HG03457 (cell line): ENCODE data around the gene ADGRG6.
"Not testable (repeated sequence)": the region's sequence is repeated elsewhere in the genome, so short reads cannot be mapped to it uniquely, and the experiment has no call there.

ENCODE experiments used
- ATAC-seq: cut with Tn5 transposase; IDR thresholded peaks from one replicate; pipeline ENCODE4 v1.9.1; 2021; ENCODE audit warnings: moderate number of reproducible peaks; ENCODE audit not compliant: unreplicated experiment

ADGRG6 gene

GRCh38 chr6:142406131-142406530, 104.3 kb downstream of the ADGRG6 start:
- ATAC-seq, result no peak

- ATAC-seq, result no peak
Observed at GRCh38 chr6:142407685-142408273, 106.0 kb downstream of the ADGRG6 start.

GRCh38 chr6:142408409-142408808, 106.6 kb downstream of the ADGRG6 start:
- no peak for ATAC-seq

DNA sequence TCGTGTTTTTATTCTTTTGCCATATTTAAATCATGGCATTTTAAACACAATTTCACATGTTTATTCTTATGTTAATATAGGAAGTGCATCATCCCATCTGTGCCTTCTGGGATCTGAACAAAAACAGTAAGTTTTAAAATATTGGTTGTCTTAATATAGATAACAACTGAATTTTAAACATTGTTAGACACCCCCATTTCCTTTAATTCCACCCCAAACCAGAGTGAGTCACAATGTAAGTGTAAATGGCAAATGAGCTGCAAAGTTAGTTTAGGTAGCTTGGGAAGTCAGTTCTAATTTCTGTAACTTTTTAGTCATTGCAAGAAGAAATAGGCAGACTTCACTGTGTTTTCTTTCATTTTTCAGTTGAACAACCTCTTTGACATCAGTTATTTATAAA, 108.0 kb downstream of the ADGRG6 start:
- ATAC-seq, result no peak

GRCh38 chr6:142411145-142411544, 109.3 kb downstream of the ADGRG6 start:
- ATAC-seq, result no peak

DNA sequence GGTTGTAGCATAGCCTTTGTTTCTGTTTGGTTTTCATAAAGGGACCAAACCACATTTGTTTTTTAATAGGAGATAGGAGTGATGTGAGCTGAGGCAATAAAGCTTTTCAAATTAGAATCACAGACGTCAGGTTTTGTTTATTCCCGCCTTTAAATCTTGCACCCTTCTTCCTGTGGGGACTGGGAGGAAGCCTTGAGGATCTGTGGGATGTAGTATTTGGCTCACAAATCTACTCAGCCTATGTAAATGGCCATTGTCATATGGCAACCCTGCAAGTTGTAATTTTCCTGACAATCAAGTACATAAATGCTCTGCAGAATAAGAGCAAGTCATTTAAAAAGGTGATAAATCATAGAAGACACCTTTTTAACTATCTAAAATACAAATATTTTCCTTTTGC, 110.4 kb downstream of the ADGRG6 start:
- no peak for ATAC-seq

GRCh38 chr6:142412658-142413057, 110.9 kb downstream of the ADGRG6 start:
- no peak for ATAC-seq

- no peak for ATAC-seq
Observed at GRCh38 chr6:142413111-142413510, 111.3 kb downstream of the ADGRG6 start.

DNA sequence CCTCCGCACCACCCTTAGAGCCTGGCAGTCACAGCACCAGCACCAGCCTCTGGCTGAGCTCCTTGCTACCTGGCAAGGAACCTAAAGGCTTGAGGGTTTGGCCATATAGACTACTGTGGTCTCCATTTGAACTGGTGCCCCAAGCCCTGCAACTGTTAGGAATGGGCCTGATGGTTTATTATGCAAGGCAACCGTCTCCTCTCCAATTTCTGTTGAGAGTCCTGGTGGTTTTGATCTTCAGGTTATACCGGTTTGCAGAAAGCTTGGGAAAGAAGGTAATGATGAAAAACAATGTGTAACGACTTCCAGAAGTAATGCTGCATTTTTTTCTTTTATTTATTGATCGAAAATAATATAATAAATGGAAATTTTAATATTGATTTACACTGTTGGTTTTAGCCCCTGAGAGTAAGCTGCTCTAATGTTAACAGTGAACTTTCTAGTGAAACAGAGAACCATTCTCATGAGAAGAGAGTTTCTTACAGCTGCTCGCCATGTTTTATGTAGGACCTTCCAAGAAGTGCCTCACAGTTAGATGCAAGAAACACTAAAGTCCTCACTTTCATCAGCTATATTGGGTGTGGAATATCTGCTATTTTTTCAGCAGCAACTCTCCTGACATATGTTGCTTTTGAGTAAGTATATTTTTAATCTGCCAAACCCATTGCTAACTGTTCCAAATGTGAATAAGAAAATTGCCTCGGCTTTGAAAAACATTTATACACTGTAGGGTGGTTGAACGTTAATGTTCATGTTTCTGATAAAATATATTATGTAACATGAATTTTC, 112.8 kb downstream of the ADGRG6 start:
- ATAC-seq, result no peak

DNA sequence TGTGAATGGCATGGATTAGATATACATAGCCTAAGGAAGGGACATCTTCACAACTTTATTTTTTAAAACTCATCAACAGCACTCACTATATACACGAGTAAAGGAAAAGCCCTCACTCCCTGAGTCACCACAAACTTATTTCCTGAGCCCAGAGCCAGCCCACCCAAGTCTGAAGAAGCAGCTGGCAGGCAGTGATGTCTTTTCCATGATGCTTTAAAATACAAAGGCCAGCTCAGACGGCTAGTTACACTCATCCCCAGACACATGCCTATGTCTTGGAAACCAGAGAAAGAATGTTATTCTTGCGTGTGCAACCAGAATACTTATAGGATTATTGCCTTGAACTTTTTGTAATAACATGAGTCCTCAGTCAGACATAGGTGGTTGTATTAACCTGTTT, 114.4 kb downstream of the ADGRG6 start:
- no peak for ATAC-seq

- ATAC-seq, result no peak
Observed at GRCh38 chr6:142416686-142417085, 114.9 kb downstream of the ADGRG6 start.

GRCh38 chr6:142417331-142417750, 115.5 kb downstream of the ADGRG6 start:
- ATAC-seq, result no peak

- no peak for ATAC-seq
Observed at GRCh38 chr6:142419071-142419470, 117.3 kb downstream of the ADGRG6 start.

DNA sequence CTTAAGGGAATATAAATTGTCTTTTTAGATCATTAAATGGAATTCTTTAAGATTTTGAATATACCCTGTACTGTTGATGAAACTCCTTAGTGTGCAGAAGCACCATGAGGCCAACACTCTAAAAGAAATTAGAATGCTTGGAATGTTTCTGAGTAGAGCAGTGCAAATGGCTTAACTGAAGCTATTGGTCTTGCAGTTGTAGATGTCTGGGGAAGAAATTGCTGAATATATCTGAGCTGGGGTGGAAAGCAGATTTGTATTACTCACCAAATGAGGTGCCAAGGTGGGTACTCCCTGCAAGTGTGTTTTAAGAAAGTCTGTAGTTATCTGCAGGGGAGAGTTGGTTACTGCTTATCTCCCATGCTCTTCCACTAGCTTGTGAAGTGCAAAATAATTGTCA, 119.0 kb downstream of the ADGRG6 start:
- no peak for ATAC-seq

GRCh38 chr6:142421285-142422117, 119.7 kb downstream of the ADGRG6 start:
- no peak for ATAC-seq

- ATAC-seq, result not testable (repeated sequence)
Observed at GRCh38 chr6:142426444-142427132, 124.8 kb downstream of the ADGRG6 start.

- ATAC-seq, result not testable (repeated sequence)
Observed at GRCh38 chr6:142428468-142428867, 126.7 kb downstream of the ADGRG6 start.

GRCh38 chr6:142429195-142429594, 127.4 kb downstream of the ADGRG6 start:
- no peak for ATAC-seq

DNA sequence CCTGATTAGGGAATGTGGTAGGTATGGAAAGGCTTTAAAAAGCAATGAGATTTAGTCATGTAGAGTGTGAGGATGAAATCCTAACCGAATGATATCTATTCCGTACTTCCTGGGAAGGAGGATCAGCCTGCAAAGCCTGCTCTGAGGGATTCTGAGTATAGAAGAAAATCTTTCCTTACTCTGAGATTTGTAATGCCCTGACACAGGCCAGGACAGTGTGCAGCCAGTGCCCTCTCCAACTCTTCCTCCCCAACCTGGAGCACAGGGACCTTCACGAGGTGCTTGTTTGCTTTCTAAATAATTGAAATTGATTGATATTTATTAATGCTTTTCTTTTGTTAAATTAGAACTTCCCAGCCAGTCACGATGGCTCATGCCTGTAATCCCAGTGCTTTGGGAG, 131.6 kb downstream of the ADGRG6 start:
- no peak for ATAC-seq

GRCh38 chr6:142438898-142439297, 137.1 kb downstream of the ADGRG6 start:
- no peak for ATAC-seq
